SIG-M5 (cell line): ENCODE data around the gene FAM53B.

Experiments used
- DNase-seq: peaks from one replicate; lab custom pipeline; 2025; lab: John Stamatoyannopoulos, UW

The FAM53B gene

GRCh38 chr10:124728071-124728829 is 15.9 kb downstream of the FAM53B start:
- DNase-seq = no peak

GRCh38 chr10:124727361-124727960 is 16.7 kb downstream of the FAM53B start:
- DNase-seq = no peak

- no peak for DNase-seq
These were observed 18.4 kb downstream of the FAM53B start for GRCh38 chr10:124725791-124726190.

GRCh38 chr10:124725171-124725631 is 19.0 kb downstream of the FAM53B start:
- DNase-seq = no peak

- no peak for DNase-seq
These were observed 19.7 kb downstream of the FAM53B start for GRCh38 chr10:124724279-124725027.

- no peak for DNase-seq
These were observed 20.4 kb downstream of the FAM53B start for GRCh38 chr10:124723826-124724225.

GRCh38 chr10:124722798-124723783 is 21.1 kb downstream of the FAM53B start:
- no peak for DNase-seq

GRCh38 chr10:124721330-124722045 is 22.7 kb downstream of the FAM53B start:
- peak; percentile 34 for DNase-seq

GRCh38 chr10:124719213-124719851 is 24.8 kb downstream of the FAM53B start:
- DNase-seq = no peak

- DNase-seq = no peak
These were observed 26.1 kb downstream of the FAM53B start for GRCh38 chr10:124717911-124718741.

- no peak for DNase-seq
These were observed 27.0 kb downstream of the FAM53B start for GRCh38 chr10:124717041-124717757.

GRCh38 chr10:124716369-124716768 is 27.8 kb downstream of the FAM53B start:
- DNase-seq = no peak

- DNase-seq = no peak
These were observed 28.7 kb downstream of the FAM53B start for GRCh38 chr10:124715439-124715838.

- no peak for DNase-seq
These were observed 30.4 kb downstream of the FAM53B start for GRCh38 chr10:124713679-124714255.

GRCh38 chr10:124712704-124713407 is 31.3 kb downstream of the FAM53B start:
- no peak for DNase-seq

GRCh38 chr10:124711145-124711544 is 33.0 kb downstream of the FAM53B start:
- no peak for DNase-seq

GRCh38 chr10:124710266-124710881 is 33.8 kb downstream of the FAM53B start:
- no peak for DNase-seq
